ENCODE results near the gene COL4A2.

DNA sequence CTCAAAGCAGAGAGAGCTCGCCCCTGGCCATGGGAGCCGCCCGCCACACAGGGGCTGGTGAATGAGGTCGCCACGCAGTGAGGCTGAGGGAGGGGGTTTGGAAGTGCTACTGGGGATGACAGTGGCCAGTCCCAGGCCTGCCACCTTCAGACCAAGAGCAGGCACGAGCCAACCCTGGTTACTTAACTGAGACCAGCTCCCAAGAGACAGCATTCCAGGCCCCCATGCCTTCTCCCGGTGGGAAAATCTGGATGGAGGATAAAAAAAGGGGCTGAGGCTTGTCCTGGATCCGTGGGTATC, 211.1 kb downstream of the COL4A2 start:
- no peak for TF ChIP-seq POLR2A (IDR thresholded peaks at IDR 0.05; ENCODE audit: low read depth, low read length)
- TF ChIP-seq TAF1 (IDR thresholded peaks at IDR 0.05; ENCODE audit: borderline replicate concordance, low read depth, low read length): no peak
